NCI-H2107 treated with DMSO at 0.1 percent for 48 hours (cell line): ENCODE results near the gene RAET1G.
"Not testable (repeated sequence)": the region's sequence is repeated elsewhere in the genome, so short reads cannot be mapped to it uniquely, and the experiment has no call there.

ENCODE experiments used
- DNase-seq: peaks from one replicate; lab custom pipeline; 2025; ENCODE audit not compliant: unreplicated experiment; lab: John Stamatoyannopoulos, UW

The RAET1G gene

GRCh38 chr6:149935246-149935645 is 12.3 kb upstream of the RAET1G start:
- no peak for DNase-seq

GRCh38 chr6:149934249-149935156 is 11.6 kb upstream of the RAET1G start:
- DNase-seq = peak; percentile 54

GRCh38 chr6:149933461-149933860 is 10.5 kb upstream of the RAET1G start:
- no peak for DNase-seq

GRCh38 chr6:149933036-149933435 is 10.1 kb upstream of the RAET1G start:
- DNase-seq = no peak

- no peak for DNase-seq
Measured at GRCh38 chr6:149931501-149931900, 8.6 kb upstream of the RAET1G start.

GRCh38 chr6:149929422-149929821 is 6.5 kb upstream of the RAET1G start:
- no peak for DNase-seq

GRCh38 chr6:149927025-149927424 is 4.1 kb upstream of the RAET1G start:
- DNase-seq = not testable (repeated sequence)

- peak; percentile 79 for DNase-seq
Measured at GRCh38 chr6:149925974-149926777, 3.3 kb upstream of the RAET1G start.

GRCh38 chr6:149925253-149925973 is 2.5 kb upstream of the RAET1G start:
- no peak for DNase-seq

- DNase-seq = no peak
Measured at GRCh38 chr6:149924933-149925252, 2.0 kb upstream of the RAET1G start.

GRCh38 chr6:149924206-149924932 is 1.4 kb upstream of the RAET1G start:
- no peak for DNase-seq

GRCh38 chr6:149923327-149923986 is 536 bp upstream of the RAET1G start:
- no peak for DNase-seq

GRCh38 chr6:149922091-149922490 is 830 bp downstream of the RAET1G start:
- not testable (repeated sequence) for DNase-seq

GRCh38 chr6:149921361-149921760 is 1.6 kb downstream of the RAET1G start:
- DNase-seq = no peak

GRCh38 chr6:149919834-149920225 is 3.1 kb downstream of the RAET1G start:
- DNase-seq = no peak

- not testable (repeated sequence) for DNase-seq
Measured at GRCh38 chr6:149919126-149919833, 3.6 kb downstream of the RAET1G start.

GRCh38 chr6:149918151-149918905 is 4.6 kb downstream of the RAET1G start:
- DNase-seq = no peak

GRCh38 chr6:149917679-149918078 is 5.2 kb downstream of the RAET1G start:
- no peak for DNase-seq
